HG03457 (cell line): Measurements from ENCODE around the gene RAB5A.
"Not testable (repeated sequence)": the region's sequence is repeated elsewhere in the genome, so short reads cannot be mapped to it uniquely, and the experiment has no call there.

ENCODE experiments used
- ATAC-seq: cut with Tn5 transposase; IDR thresholded peaks from one replicate; pipeline ENCODE4 v1.9.1; 2021; ENCODE audit warnings: moderate number of reproducible peaks; ENCODE audit not compliant: unreplicated experiment

RAB5A gene, protein sequence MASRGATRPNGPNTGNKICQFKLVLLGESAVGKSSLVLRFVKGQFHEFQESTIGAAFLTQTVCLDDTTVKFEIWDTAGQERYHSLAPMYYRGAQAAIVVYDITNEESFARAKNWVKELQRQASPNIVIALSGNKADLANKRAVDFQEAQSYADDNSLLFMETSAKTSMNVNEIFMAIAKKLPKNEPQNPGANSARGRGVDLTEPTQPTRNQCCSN

DNA sequence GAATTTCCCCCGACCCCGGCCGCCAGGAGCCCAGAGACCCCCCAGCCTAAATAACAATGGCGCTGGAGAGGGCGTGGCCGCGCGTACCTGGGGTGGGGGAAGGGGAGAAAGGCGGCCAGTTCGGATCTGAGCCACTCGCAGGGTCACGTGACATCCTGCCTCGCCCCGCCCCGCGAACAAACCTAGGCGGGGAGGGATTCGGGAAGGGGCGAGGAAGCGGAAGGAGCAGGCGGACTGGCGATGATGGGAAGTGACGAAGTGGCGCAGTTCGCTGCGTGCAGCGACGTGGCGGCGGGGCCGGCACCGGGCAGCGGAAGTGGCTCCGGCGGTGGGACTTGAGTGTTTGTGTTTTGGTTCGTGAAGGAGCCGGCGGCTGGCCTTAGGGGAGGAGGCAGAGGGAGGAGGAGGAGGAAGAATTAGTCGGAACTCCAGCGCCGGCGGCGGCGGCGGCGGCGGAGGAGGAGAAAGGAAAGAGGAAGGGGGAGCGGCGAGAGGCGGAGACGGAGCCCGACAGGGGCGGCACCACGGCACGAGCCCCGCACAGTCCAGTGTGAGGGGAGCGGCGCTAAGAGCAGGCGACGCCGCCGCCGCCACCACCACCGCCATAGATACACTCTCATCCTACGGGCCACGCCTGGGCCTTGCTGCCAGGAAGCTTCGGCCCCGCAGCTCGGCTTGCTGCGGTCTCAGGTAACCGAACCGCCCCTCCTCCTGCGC, at the start of gene RAB5A:
TSS of gene RAB5A (plus strand) at position 266 of the 717 bp plus-strand sequence. CDS start 3,802 bp downstream, outside the sequence.
- peak; percentile 98 for ATAC-seq

DNA sequence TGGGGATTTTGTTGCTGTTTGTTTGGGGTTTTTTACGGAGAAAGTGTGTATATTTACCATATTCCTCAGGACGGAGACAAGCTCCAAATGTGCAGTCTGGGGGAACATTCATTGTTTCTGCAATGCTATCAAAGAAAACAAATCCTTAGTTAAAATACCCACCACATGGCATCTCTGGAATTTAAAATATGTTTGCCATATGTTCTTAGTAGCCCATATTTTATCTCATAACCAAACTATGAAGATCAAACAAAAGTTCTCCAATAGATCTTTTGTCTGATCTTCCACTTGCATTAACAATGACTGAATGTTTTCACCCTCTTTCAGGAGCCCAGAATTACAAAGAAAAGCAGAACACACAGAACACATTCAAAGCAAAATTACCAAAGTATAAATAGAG, 48.2 kb upstream of the RAB5A start:
- ATAC-seq = no peak

DNA sequence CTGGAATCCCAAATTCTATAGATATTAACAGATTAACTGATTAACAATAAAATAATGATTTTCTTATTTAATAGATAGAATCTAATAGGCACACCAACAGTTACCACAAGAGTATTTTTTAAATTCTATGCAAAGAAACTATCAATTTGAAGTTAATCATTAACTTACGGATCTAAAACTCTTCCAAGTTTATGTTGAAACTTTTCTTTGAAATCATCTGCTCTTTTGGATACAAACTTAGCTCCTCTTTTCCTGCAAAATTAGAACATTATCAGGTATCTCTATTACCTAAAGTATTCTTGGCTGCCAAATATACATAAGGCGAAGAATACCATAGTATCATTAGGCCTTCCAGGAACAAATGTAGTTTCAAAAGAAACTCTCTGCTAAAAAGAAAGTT, 47.6 kb upstream of the RAB5A start:
- ATAC-seq = no peak

DNA sequence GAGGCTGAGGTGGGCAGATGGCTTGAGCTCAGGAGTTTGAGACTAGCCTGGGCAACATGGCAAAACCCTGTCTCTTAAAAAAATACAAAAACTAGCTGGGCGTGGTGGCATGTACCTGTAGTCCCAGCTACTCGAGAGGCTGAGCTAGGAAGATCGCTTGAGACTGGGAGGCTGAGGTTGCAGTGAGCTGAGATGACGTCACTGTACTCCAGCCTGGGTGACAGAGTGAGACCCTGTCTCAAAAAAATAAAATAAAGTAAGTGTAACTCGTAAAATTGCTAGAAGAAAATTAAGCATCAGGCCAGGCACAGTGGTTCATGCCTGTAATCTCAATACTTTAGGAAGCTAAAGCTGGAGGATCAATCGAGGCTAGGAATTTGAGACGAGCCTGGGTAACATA, 47.1 kb upstream of the RAB5A start:
- ATAC-seq = not testable (repeated sequence)

DNA sequence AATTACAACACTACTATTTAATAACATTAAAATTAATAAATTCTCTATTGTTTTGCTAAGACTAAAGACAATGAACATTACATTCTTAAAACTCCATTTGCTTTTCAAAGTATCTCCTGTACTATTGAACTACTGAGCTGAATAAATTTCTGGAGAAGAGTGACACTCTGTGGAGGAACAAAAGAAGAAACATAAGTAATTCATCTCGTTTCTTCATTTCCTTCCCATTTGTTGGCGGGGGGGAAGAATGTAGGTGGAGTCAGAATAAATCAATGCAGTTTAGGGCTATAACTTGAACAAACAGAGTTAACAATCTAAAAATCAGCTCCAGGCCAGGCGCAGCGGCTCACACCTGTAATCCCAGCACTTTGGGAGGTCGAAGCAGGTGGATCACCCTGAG, 45.6 kb upstream of the RAB5A start:
- no peak for ATAC-seq

DNA sequence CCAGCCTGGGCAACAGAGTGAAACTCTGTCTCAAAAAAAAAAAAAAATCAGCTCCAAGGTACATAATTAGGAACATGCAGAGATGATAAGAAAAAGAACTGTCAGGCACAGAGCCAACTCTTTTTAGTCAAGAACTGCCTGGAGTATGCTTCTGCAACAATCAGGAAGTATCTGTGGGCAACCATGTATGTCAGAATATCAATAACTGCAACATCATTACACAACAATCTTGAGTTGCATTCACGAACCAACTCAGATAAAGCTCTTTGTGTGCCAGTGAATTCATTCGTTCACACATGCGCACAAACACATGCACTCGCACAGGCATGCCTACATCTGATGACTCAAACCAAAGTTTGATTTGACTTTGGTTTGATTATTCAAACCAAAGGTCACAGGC, 45.0 kb upstream of the RAB5A start:
- ATAC-seq = no peak

DNA sequence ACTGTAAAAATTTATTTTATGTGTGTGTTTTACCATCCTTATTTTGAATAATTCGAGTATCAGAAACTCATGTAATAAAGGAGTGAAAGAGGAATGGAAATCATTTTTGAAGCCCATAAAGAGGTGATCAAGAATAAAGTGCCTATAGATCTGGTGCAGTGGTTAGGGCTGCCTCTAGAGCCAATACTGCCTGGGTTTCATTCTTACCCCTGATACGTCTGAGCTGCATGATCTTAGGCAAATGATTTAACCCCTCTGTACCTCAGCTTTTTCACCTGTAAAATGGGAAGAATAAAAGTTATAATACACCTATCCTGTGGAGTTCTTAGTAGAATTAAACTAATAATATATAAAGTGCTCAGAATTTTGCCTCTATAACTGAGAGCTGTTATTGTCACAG, 43.2 kb upstream of the RAB5A start:
- no peak for ATAC-seq

DNA sequence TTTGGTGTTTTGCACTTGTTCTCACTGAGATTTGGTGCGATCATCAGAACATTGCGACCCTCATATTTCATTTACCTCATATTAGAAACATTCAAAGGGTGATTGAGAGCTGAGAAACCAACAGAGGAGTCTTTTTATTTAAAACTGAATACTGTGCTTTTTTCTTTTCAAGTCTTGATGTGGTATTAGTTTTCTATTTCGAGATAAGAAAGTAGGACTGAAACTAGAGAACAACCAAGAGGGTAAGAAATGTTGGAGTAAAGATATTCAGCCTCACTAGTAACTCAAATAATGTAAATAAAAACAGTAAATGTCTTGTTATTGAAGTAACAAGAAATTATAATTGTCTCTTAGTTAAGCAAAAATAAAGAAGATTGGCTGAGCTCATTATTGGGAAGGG, 39.4 kb upstream of the RAB5A start:
- no peak for ATAC-seq

DNA sequence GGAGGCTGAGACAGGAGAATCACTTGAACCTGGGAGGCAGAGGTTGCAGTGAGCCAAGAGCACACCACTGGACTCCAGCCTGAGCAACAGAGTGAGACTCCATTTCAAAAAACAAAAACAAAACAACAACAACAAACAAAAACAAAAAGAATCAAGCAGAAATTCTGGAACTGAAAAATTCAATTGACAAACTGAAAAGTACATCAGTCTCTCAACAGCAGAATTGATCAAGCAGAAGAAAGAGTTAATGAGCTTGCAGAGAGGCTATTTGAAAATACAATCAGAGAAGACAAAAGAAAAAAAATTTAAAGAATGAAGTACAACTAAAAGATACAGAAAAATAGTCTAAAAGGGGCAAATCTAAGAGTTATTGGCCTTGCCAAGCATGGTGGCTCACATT, 35.4 kb upstream of the RAB5A start:
- no peak for ATAC-seq

DNA sequence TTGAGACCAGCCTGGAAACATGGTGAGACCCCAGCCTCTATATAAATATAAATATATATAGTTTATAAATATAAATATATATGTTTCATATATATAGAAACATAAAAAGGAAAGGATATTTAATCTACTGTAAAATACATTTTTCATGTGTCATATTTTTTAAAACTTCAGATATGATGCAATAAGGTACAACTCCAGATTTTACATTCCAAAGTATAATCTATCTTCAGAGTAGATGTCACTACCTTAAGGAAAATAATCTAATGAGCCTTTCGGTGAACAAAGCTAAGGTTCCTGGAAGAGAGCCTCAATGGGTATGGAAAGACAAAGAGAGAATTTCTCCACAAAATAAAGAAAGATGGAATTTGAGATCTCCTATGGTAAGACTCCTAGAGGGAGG, 29.7 kb upstream of the RAB5A start:
- ATAC-seq = no peak

DNA sequence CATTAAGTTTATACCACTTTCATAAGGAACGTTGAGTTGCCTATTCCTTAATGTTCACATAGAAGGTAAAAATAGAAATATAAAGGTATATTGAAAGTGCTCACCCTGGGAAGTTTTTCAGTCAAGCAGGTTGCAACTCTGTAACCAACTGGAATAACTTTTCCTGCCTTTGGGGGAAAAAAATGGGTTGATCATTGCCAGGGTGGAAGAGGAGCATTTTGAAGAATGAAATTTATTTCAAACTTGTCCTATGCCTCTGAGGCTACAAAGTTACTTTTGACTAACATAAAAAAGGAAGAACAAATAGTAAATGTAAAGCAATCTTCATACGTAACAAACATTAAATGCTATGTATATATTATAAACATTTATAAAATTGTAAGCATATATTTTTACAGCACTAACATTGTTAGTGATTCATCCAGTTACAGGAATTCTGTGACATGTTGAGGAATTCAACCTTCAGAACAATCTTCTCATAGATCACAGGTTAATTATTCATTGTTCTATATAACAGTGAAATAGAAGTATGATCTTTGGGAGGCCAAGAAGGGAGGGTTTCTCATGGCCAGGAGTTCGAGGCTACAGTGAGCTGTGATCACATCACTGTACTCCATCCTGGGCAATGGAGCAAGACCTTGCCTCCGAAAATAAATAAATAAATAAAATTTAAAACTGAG, 26.4 kb upstream of the RAB5A start:
- no peak for ATAC-seq

DNA sequence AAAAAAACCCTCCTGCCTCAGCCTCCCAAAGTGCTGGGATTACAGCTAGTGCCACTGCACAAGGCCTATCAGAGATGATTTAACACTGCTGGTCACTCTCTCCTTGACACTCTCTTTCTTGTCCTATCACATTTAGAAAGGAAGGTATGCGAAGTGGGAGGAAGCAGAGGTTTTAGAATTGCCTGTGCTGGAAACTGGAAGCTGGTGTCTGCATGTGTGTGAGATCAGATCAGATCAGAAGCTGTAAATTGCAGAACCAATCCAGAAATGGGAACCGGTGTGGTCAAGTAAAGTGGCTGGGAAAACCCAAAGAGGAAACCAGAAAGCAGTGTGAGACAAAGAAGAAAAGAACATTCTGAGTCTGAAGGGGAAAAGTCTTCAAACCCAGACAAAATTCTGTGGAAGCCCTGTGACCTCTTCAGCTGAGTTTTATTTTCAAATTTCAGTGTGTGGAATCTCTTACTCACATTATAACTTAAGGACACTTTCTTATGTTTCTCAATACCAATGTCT, 15.7 kb upstream of the RAB5A start:
- peak; percentile 82 for ATAC-seq

DNA sequence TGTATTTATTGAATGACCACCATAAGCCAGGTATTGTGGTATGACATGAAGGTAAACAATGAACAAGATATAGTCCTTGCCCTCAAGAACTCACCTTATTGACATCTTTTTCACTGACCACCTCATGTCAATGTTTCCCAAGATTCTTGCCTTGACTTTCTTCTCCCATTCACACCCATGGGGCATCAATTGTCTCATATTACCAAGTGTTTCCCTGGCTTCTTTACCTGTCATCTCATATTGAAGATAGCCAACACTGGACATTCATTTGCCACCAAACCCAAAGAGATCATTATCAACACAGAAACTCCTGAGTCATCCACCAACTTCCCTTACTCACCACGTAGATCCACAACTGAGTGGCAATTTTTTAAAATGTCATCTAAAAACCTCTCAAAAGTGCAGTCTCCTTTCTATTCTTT, 15.1 kb upstream of the RAB5A start:
- ATAC-seq = peak; percentile 35

DNA sequence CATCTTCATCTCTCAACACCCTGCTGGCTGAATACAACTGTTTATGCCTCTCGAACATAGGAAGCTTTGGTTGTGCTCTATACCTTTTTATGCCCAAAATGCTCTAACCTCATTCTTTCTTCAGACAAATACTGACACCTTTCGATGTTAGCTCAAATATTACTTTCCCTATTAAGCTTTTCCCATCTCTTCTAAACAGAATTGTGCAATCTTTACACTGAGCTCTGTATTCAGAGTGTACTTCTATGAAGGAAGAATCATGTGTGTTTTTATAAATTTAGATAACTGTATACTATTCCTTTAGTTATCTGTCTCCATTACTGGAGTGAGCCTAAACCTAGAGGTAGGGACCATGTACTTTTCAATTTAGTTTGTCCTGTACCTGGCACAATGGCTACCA, 14.5 kb upstream of the RAB5A start:
- no peak for ATAC-seq

DNA sequence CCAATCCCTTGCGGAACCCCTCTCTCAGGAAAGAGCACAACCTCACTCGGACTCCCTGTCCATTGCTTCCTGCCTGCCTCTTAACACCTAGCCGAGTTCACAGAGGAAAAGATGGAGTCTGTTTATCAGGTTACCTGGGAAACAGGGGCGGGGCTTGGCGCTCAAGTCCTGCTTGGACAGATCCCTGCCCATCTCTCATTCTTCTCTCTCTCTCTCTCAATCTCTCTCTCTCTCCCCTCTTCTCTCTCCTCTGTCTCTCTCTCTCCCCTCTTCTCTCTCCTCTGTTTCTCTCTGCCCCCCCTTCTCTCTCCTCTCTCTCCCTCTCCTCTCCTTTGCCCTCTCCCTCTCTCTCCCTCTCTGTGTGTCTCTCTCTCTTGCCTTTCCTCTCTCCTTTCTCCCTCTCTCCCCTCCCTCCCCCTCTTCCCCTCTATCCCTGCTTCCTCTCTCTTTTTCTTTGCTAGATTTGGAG, 12.8 kb upstream of the RAB5A start, which contains the start of gene EFHB:
TSS of gene EFHB (minus strand) at position 120 of the 469 bp plus-strand sequence. CDS start 199 bp downstream, outside the sequence.
- no peak for ATAC-seq

DNA sequence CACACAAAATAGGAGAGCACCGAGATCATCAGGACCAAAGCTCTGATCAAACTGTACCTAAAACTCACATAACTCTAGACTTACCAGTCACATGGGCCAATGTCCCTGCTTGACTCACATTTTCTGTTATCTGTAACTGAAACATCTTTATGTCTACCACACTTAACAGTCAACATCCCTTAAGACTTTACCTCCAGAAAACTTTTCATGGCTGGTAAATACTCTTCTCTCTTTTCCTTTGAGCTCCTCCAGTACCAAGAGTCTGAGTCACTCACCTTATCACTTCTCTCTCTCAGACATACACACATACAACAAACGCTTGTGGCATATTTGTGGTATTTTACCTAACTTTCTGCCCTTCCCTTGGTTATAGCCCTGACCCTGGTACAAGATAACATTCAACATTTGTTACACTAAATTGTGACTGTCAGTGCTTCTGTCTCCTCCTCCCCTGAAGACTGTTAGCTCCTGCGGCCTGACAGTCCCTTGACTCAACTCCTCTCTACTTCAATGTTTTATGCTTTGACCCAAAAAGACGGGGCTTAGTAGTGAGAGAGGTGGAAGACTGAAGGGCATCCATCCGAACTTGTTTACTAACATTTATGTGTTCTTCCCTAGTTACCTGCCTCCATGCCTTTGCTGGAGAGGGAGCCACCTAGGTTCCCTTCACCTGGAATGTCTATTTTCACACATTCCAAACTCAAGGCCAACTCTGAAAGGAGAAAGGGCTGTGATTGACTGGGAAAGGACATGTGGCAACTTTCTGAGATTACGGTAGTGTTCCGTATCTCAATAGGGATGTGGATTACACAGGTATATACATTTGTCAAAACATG, 9.2 kb upstream of the RAB5A start:
- ATAC-seq = no peak

DNA sequence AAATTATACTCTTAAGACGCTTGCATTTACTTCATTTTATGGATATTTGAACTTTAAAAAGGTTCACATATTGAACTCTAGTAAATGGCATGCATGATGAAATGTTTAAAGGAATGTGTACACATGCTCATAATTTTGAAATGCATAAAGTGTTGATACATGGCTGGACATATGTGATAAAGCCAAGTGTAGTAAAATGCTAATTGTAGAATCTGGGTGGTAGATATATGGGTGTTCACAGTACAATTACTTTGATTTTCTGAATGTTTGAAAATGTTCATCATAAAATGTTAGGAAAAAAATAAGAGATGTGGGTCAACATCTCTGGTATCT, 8.6 kb upstream of the RAB5A start:
- no peak for ATAC-seq

DNA sequence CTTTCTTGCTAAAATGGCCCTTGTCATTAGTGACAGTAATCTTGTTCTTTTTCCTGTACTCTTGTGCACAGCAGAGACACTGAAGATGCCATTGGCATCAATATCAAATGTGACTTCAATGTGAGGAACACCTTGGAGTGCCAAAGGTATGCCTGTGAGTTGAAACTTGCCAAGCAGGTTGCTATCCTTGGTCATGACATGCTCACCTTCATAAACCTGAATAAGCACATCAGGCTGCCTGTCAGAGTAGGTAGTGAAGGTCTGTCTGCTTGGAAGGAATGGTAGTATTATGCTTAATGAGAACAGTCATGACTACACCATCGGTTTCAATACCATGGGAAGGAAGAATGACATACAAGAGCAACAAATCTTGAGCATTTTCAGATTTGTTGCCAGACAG, 6.3 kb upstream of the RAB5A start:
- no peak for ATAC-seq

DNA sequence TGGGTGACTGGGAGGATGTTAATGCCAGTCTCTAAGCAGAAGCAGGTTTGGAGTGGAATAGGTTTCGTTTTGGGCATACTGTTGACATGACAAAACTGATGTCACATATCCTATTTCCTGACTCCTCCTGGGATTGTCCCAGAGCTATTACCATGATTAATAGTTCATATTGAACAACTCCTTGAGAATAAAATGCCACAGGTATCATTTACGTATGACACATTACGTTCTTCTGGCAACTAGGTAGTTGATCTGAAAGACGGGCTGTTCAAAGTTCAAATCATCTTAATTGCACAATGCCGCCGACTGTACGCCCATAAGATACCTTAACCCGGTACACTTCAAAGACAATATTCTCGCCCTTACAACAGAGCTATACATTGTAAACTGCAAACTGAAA, 1.4 kb upstream of the RAB5A start:
- no peak for ATAC-seq

DNA sequence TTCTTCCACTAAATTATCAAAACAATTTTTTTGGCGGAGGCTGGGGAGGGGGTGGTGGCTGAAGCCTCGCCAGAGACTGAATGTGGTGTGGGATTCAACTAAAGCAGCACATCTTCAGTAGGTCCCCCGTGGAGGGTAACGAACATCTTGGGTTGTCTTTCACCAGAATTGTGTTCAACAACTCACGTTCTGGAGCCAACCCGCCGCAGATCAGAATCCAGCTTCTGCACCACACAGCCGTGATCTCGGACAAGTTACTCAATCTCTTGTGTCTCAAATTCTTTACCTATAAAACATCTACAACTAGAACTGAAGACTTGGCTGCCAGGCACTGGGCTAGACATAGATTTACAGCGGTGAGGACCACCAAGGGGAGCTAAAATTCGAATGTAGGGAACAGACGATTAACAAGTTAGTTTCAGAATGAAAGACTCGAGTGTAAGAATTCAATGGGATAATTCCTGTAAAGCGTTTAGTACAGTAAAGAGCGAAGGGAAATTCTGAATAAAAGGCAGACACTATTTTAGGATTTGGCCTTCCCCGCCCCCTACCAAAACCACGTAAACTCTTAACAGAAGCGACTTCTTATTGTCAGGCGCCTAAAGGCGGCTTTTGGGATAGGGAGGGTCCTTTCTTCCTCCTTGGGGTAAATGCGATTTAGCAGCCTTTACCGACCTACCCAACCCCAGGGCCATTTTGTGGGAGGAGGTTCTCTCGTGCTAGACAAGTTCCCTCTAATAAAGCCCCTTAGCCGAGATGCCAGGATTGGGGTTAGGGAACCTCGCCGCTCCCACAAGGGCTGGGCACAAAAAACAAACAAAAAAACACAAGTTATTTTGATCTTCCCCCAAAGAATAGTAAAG, 697 bp upstream of the RAB5A start:
- ATAC-seq = peak; percentile 0
